HTR-8/SVneo (cell line): Measurements from ENCODE around the gene TIAM2.

ENCODE experiments used
- DNase-seq: peaks from one replicate; pipeline ENCODE4 v3.0.0; 2011; ENCODE audit warnings: low spot score, mixed read lengths; ENCODE audit not compliant: insufficient read length
- FAIRE-seq: peaks from 2 replicates; lab custom pipeline; 2011; peaks lifted over from hg19 to GRCh38; lab: Jason Lieb, UNC

The TIAM2 gene

DNA sequence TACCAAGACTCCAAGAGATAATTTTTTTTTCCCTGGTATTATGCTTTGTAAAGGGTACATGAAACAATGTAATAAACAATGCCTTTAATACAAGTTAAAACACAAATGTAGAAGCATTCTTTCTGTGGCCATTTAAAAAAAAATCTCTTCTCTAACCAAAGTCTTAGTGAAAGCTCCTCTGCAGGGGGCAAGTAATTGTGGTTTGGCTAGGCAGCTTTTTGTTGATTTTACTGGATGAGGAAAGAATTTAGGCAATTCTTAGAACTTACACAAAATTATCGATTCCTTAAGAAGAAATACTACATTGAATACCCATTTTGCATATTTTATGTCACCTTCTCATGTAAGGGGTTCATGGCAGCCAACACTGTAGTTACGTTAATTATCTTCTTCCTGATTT lies 306.8 kb downstream of the TIAM2 start:
- DNase-seq (no peak), FAIRE-seq (no peak)

DNA sequence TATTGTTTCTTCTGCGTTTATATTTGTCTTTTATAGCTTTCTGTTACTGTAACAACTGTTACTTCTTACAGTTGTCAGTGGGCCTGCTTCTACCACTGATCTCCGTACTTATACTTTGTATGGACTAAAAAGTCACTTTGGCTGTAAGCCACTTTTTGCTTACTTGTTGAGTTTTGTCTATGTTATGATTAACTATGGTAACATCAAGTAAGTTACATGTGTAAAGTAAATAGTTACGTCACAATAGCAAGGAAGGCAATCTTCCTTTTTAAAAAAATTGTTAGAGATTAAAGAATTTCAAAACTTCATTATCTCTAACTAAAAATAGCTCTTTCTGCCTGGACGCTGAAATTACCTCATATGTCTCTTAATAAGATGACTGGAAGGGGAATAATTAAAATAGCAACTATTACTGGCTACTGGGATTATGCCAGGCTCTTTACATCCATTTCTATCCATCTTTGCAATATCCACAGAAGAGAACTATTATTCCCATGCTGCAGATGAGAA lies 308.3 kb downstream of the TIAM2 start:
- DNase-seq = no peak
- FAIRE-seq = no peak

DNA sequence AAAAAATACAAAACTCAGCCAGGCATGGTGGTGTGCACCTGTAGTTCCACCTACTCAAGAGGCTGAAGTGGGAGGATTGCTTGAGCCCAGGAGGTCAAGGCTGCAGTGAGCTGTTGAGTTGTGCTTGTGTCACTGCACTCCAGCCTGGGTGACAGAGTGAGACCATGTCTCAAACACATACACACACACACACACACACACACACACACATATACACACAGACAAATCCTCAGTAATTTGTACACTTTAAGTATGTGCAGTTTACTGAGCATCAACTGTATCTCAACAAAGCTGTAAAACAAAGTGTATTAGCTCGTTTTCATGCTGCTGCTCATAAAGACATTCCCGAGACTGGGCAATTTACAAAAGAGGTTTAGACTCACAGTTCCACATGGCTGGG lies 311.8 kb downstream of the TIAM2 start:
- FAIRE-seq = peak; percentile 71
- no peak for DNase-seq
